Measurements from ENCODE around the gene GAS7.

Gene GAS7

DNA sequence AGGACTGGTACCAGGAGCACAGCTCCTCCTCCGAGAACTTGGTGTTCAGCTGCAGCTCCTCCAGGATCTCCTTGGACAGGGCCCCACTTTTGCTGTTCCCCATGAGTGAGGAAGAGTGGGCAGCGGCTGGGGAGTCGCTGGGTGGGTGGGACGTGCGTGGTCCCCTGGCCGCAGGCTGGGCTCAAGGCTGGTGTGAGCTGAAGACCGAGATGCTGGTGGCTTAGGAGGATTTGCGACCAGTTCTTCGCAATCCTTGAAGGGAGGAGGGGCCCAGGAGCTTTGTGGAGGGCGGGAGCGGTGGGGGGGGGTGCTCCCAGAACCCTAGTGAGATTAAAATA is 293.4 kb downstream of the GAS7 start, which contains the start of gene RCVRN:
Gene RCVRN (minus strand): TSS at position 194 of the 338 bp plus-strand sequence. CDS start 91 bp downstream, at position 103.
- no peak for DNase-seq (ENCODE audit: low spot score)
- TF ChIP-seq, protein P1, sequence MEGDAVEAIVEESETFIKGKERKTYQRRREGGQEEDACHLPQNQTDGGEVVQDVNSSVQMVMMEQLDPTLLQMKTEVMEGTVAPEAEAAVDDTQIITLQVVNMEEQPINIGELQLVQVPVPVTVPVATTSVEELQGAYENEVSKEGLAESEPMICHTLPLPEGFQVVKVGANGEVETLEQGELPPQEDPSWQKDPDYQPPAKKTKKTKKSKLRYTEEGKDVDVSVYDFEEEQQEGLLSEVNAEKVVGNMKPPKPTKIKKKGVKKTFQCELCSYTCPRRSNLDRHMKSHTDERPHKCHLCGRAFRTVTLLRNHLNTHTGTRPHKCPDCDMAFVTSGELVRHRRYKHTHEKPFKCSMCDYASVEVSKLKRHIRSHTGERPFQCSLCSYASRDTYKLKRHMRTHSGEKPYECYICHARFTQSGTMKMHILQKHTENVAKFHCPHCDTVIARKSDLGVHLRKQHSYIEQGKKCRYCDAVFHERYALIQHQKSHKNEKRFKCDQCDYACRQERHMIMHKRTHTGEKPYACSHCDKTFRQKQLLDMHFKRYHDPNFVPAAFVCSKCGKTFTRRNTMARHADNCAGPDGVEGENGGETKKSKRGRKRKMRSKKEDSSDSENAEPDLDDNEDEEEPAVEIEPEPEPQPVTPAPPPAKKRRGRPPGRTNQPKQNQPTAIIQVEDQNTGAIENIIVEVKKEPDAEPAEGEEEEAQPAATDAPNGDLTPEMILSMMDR (IDR thresholded peaks at IDR 0.05; ENCODE audit: extremely low read depth, missing control alignments), result no peak

DNA sequence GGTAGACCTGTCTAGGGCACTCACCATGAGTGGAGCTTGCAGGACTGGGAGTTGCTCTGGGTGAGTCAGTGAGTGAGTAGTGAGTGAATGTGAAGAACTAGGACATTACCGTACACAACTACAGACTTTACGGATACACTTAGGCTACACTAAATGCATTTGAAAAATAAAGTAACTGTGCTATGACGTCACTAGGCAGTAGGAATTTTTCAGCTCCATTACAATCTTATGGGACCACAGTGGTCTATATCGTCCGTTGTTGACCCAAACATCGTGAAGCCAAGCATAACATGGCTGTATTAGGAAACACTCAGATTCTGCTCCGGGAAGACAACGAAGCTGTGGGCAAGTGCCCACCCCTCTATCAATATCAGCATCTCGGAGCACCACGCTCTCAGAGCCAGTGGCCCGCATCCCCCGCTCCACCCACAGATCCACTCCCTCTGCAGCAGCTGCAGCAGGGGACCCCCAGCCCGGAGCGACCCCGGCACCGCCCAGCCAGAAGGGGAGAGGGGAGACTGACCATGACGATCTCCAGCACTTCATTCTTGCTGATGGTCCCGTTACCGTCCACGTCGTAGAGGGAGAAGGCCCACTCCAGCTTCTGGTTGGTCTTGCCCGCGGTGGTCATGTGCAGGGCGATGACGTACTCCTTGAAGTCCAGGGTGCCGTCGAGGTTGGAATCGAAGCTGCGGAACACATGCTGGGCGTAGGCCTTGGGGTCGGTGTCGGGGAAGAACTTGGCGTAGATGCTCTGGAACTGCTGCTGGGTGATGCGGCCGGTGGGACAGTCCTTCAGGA is 293.9 kb downstream of the GAS7 start:
- TF ChIP-seq, protein P1 (IDR thresholded peaks at IDR 0.05; ENCODE audit: extremely low read depth, missing control alignments), result no peak
- no peak for DNase-seq (ENCODE audit: low spot score)

DNA sequence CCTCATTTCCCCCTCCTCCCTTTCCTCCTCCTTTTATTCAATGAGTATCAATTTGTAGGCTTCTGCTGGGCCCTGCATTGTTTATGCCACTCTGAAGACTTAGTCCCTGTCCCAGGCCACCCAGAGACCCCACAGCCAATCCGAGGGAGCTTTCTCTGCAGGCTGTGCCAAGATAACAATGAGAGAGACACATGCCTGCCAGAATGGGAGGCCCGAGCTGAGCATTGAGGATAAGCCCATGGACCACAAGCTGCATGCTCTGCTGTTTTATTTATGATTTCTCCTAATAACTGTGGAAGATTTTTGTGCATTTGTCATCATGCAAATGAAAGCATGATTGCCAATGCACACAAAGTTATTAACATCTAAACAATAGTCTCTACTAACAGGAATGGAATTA is 296.3 kb downstream of the GAS7 start:
- TF ChIP-seq, protein P1 (IDR thresholded peaks at IDR 0.05; ENCODE audit: extremely low read depth, missing control alignments), result no peak
- no peak for DNase-seq (ENCODE audit: low spot score)

GRCh38 chr17:9900784-9901183 is 297.6 kb downstream of the GAS7 start:
- no peak for DNase-seq (ENCODE audit: low spot score)
- TF ChIP-seq, protein P1 (IDR thresholded peaks at IDR 0.05; ENCODE audit: extremely low read depth, missing control alignments), result no peak

DNA sequence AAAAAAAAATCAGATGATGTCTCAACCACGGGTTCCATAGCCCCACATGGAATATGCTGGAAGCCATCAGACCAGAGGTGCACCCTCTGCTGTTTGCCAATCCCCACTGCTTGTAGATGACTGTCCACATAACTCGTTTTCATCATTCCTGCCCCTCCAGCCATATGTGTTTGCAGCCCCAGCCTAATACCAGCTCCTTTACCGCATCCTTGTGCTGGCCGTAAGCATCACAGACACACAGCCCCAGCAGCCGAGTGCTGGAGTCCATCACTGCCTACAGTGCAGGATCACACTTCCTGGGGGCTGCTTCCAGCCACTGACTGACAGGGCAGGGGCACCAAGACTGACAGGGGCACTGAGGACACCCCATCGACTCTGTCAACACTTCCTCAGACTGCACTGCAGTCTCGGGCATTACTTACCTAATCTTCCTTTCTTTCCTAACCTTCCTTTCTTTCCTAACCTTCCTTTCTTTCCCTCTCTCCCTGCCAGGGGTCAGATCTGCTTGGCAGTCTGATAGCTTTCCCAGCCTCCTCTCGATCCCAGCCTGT is 298.3 kb downstream of the GAS7 start:
- TF ChIP-seq, protein P1 (IDR thresholded peaks at IDR 0.05; ENCODE audit: extremely low read depth, missing control alignments), result no peak
- DNase-seq (ENCODE audit: low spot score), result no peak

- no peak for DNase-seq (ENCODE audit: low spot score)
- TF ChIP-seq, protein P1 (IDR thresholded peaks at IDR 0.05; ENCODE audit: extremely low read depth, missing control alignments), result no peak
These were observed 298.9 kb downstream of the GAS7 start for GRCh38 chr17:9899280-9900043.

GRCh38 chr17:9898812-9899211 is 299.6 kb downstream of the GAS7 start:
- TF ChIP-seq, protein P1 (IDR thresholded peaks at IDR 0.05; ENCODE audit: extremely low read depth, missing control alignments), result no peak
- DNase-seq (ENCODE audit: low spot score), result no peak

All from GM20000 (cell line).